Measurements from ENCODE around the gene PRICKLE1. TPM values are rescaled to one million over a fixed set of nuclear protein-coding genes. Genes with fewer than 3 reads are reported as not detected.

PRICKLE1 gene
- total and polyA plus RNA-seq, 2 experiments from 2014 or later: 16.5 to 25.9 TPM

DNA sequence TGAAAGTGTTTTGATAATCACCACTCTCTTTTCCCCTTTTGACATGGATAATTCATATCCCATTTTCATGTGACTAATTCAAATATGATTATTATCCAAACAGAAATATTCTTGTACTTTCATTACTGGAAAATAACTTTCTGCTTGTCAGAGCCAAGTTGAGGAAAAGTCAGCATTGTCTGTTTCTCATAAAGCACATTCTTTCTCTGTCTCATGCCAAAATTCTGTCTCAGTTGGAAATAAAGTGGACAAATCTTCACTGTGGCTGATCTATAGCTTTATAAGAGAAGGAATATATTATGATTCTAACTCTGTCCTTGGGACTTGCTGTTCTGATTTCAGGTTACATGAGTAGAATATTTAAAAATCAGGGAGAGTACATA lies 22.7 kb upstream of the PRICKLE1 start:
- Histone ChIP-seq H2AFZ (no peak overlapping the region), H3K9me3 (ENCODE audit: low read depth) (no peaks in the 10 kb centered on the region), H3K27ac (no peak overlapping the region), H3K79me2 (no peaks in the 10 kb centered on the region), H3K9me2 (replicated peaks; ENCODE audit: insufficient read depth) (no peaks in the 10 kb centered on the region), H3K36me3 (replicated peaks; ENCODE audit: insufficient read depth, low read depth) (no peaks in the 10 kb centered on the region), H3K27me3 (no peaks in the 10 kb centered on the region), H4K20me1 (ENCODE audit: insufficient read depth, poor library complexity, severe bottlenecking) (no peaks in the 10 kb centered on the region), H3K4me1 (ENCODE audit: insufficient read depth) (no peaks in the 10 kb centered on the region), H3K4me2 (no peak overlapping the region), H3K4me3 (no peak overlapping the region)
- no peak for DNase-seq (ENCODE audit: low spot score)
- TF ChIP-seq, protein P1, sequence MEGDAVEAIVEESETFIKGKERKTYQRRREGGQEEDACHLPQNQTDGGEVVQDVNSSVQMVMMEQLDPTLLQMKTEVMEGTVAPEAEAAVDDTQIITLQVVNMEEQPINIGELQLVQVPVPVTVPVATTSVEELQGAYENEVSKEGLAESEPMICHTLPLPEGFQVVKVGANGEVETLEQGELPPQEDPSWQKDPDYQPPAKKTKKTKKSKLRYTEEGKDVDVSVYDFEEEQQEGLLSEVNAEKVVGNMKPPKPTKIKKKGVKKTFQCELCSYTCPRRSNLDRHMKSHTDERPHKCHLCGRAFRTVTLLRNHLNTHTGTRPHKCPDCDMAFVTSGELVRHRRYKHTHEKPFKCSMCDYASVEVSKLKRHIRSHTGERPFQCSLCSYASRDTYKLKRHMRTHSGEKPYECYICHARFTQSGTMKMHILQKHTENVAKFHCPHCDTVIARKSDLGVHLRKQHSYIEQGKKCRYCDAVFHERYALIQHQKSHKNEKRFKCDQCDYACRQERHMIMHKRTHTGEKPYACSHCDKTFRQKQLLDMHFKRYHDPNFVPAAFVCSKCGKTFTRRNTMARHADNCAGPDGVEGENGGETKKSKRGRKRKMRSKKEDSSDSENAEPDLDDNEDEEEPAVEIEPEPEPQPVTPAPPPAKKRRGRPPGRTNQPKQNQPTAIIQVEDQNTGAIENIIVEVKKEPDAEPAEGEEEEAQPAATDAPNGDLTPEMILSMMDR (IDR thresholded peaks at IDR 0.05; ENCODE audit: poor library complexity): no peak
- TF ChIP-seq EZH2 (IDR thresholded peaks at IDR 0.05; ENCODE audit: borderline replicate concordance): no peak
- no peak for TF ChIP-seq EZH2phosphoT487 (IDR thresholded peaks at IDR 0.05; ENCODE audit: low read depth, severe bottlenecking, unreplicated experiment)

DNA sequence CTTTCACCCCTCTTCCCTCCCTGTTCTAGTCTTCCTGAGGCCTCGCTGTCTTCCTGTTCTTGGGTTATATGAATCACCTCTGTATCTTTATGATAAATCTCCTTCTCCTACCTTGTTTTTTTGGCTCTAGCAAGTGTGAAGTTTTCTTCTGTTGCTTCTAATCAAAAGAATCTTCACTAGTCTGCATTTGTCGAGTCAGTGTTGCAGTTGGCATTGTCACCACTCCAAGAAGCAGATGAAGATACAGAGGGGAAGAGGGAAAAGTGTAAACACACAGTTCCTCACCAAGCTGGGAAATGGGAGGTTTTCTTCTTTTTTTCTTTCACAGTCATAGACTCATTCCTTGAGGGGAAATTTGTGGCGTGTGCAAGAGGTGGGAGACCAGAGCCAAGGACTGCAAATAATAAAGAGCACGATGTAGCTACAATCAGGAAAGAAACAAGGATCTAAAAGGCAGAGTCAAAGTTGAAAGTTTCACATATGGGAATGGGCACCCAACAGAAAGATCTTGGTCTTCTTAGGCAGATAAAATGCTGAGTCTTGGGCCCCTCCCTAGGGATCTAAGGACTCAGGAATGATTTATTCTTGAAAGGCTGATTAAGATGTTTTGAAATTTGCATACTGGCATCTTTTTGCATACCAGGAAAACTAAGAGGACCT lies 22.2 kb upstream of the PRICKLE1 start:
- Histone ChIP-seq H3K4me3 (no peak overlapping the region), H3K9me2 (replicated peaks; ENCODE audit: insufficient read depth) (no peaks in the 10 kb centered on the region), H3K27ac (no peak overlapping the region), H3K4me1 (ENCODE audit: insufficient read depth) (no peaks in the 10 kb centered on the region), H3K79me2 (no peaks in the 10 kb centered on the region), H3K4me2 (no peak overlapping the region), H4K20me1 (ENCODE audit: insufficient read depth, poor library complexity, severe bottlenecking) (no peaks in the 10 kb centered on the region), H3K36me3 (replicated peaks; ENCODE audit: insufficient read depth, low read depth) (no peaks in the 10 kb centered on the region), H2AFZ (no peak overlapping the region), H3K9me3 (ENCODE audit: low read depth) (no peaks in the 10 kb centered on the region), H3K27me3 (no peaks in the 10 kb centered on the region)
- no peak for DNase-seq (ENCODE audit: low spot score)
- TF ChIP-seq EZH2 (IDR thresholded peaks at IDR 0.05; ENCODE audit: borderline replicate concordance): no peak
- 74% methylated on average over 4 of the region's 4 CpGs for WGBS (ENCODE audit: low lambda C conversion rate, missing lambda C conversion rate)

DNA sequence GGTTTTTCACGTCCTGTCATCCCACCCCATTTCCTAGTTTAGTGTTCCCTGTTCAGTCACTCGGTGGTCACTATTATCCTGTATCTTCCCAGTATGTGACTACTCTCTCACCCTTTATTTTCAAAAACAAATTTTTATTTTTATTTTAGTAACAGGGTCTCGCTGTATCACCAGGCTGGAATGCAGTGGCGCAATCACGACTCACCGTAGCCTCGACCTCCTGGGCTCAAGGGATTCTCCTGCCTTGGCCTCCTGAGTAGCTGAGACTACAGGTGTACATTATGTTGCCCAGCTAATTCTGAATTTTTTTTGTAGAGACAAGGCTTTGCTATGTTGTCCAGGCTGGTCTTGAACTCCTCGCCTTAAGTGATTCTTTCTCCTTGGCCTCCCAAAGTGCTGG lies 20.1 kb upstream of the PRICKLE1 start:
- Histone ChIP-seq H3K27me3 (no peaks in the 10 kb centered on the region), H3K9me2 (replicated peaks; ENCODE audit: insufficient read depth) (no peaks in the 10 kb centered on the region), H3K4me1 (ENCODE audit: insufficient read depth) (no peaks in the 10 kb centered on the region), H3K9me3 (ENCODE audit: low read depth) (no peaks in the 10 kb centered on the region), H3K36me3 (replicated peaks; ENCODE audit: insufficient read depth, low read depth) (no peaks in the 10 kb centered on the region), H3K4me3 (no peak overlapping the region), H3K4me2 (no peak overlapping the region), H3K79me2 (no peaks in the 10 kb centered on the region), H4K20me1 (ENCODE audit: insufficient read depth, poor library complexity, severe bottlenecking) (no peaks in the 10 kb centered on the region), H2AFZ (no peak overlapping the region), H3K27ac (no peak overlapping the region)
- no peak for TF ChIP-seq EZH2phosphoT487 (IDR thresholded peaks at IDR 0.05; ENCODE audit: low read depth, severe bottlenecking, unreplicated experiment)
- TF ChIP-seq, protein P1 (IDR thresholded peaks at IDR 0.05; ENCODE audit: poor library complexity): no peak
- no peak for TF ChIP-seq EZH2 (IDR thresholded peaks at IDR 0.05; ENCODE audit: borderline replicate concordance)
- WGBS (ENCODE audit: low lambda C conversion rate, missing lambda C conversion rate): 91% methylated on average over 8 of the region's 8 CpGs
- DNase-seq (ENCODE audit: low spot score): no peak

- no peaks in the 10 kb centered on the region for H4K20me1 ChIP-seq (ENCODE audit: insufficient read depth, poor library complexity, severe bottlenecking)
- H2AFZ ChIP-seq: no peak overlapping the region
- WGBS (ENCODE audit: low lambda C conversion rate, missing lambda C conversion rate): 69% methylated on average over 11 of the region's 11 CpGs
- no peaks in the 10 kb centered on the region for H3K4me1 ChIP-seq (ENCODE audit: insufficient read depth)
- no peak for TF ChIP-seq EZH2phosphoT487 (IDR thresholded peaks at IDR 0.05; ENCODE audit: low read depth, severe bottlenecking, unreplicated experiment)
- TF ChIP-seq EZH2 (IDR thresholded peaks at IDR 0.05; ENCODE audit: borderline replicate concordance): no peak
- TF ChIP-seq, protein P1 (IDR thresholded peaks at IDR 0.05; ENCODE audit: poor library complexity): no peak
- no peaks in the 10 kb centered on the region for H3K79me2 ChIP-seq
- no peak overlapping the region for H3K4me3 ChIP-seq
- H3K4me2 ChIP-seq: no peak overlapping the region
- H3K9me2 ChIP-seq (replicated peaks; ENCODE audit: insufficient read depth): no peaks in the 10 kb centered on the region
- H3K27me3 ChIP-seq: no peaks in the 10 kb centered on the region
- no peaks in the 10 kb centered on the region for H3K9me3 ChIP-seq (ENCODE audit: low read depth)
- H3K36me3 ChIP-seq (replicated peaks; ENCODE audit: insufficient read depth, low read depth): no peaks in the 10 kb centered on the region
- no peak overlapping the region for H3K27ac ChIP-seq
- no peak for DNase-seq (ENCODE audit: low spot score)
These were observed 18.8 kb upstream of the PRICKLE1 start for GRCh38 chr12:42608196-42608825.

All from hepatocyte (in vitro differentiated cells).